Adrenal gland (tissue), 12 donors: ENCODE results near the gene KCNJ1. TPM values are rescaled to one million over a fixed set of nuclear protein-coding genes. Genes with fewer than 3 reads are reported as not detected.

ENCODE experiments used
- DNase-seq, 7 donors: peaks; one replicate each; pipeline ENCODE4 v3.0.0-alpha.2; 2019 to 2020
- H3K27ac ChIP-seq, 5 donors: fragments of 200-600 bp; sonication (generic) in 4 of 5; 1 replicate in 3 of 5; 2 replicates in 2 of 5; pipeline versions ENCODE4 v1.5.1 to v1.8.0; 2016 to 2020; ENCODE audit warnings: mild to moderate bottlenecking in 1 of 5
- H3K27me3 ChIP-seq: fragments of 200-600 bp; 2 replicates; pipeline ENCODE4 v1.8.0; 2021
- H3K36me3 ChIP-seq, 2 donors: fragments of 200-600 bp; replicated peaks in 1 of 2; 1 replicate in 1 of 2; 2 replicates in 1 of 2; pipeline versions ENCODE4 v1.5.1 to v1.8.0; 2018 to 2022
- H3K4me1 ChIP-seq, 2 donors: fragments of 200-600 bp; replicated peaks in 1 of 2; 1 replicate in 1 of 2; 2 replicates in 1 of 2; pipeline versions ENCODE4 v1.5.1 to v1.8.0; 2018 to 2021
- H3K4me3 ChIP-seq, 4 donors: fragments of 200-600 bp; sonication (generic) in 3 of 4; one replicate each; pipeline ENCODE4 v1.5.1; 2016 to 2018
- H3K9me3 ChIP-seq, 3 donors: fragments of 200-600 bp; sonication (generic) in 1 of 3; replicated peaks in 1 of 3; 1 replicate in 2 of 3; 2 replicates in 1 of 3; pipeline versions ENCODE4 v1.5.1 to v1.8.0; 2016 to 2021
- CTCF ChIP-seq, 6 experiments: fragments of 450-650 bp in 4 of 6; fragments of 200-600 bp in 2 of 6; sonication (generic) in 1 of 6; IDR thresholded peaks; 1 replicate in 5 of 6; 2 replicates in 1 of 6; pipeline versions ENCODE4 v1.5.1 to v1.8.0; 2016 to 2021; ENCODE audit warnings: antibody characterized with exemption in 6 of 6, mild to moderate bottlenecking in 2 of 6, moderate library complexity in 1 of 6
- POLR2A ChIP-seq, 2 donors: fragments of 450-650 bp; IDR thresholded peaks; one replicate each; pipeline ENCODE4 v1.6.1; 2017; ENCODE audit warnings: antibody characterized with exemption in 2 of 2, mild to moderate bottlenecking in 2 of 2, moderate library complexity in 1 of 2
- WGBS, 4 donors: extraction: QIAGEN DNeasy Blood & Tissue Kit in 2 of 4; methylation state at CpG; one replicate each; pipeline versions ENCODE4 v1.1.5 to v1.1.7; 2013 to 2017; 5-methylcytosine and 5-hydroxymethylcytosine counted together
- intact Hi-C, 2 donors: fragments of 100-400 bp; cut with DNase I; formaldehyde crosslinking; loops; one replicate each; pipeline versions ENCODE4 v1.14.1 to v1.15.0; 2022 to 2023
- polyA plus RNA-seq, 3 donors: library from polyadenylated mRNA; stranded (reverse); fragments of 200-250 nt in 2 of 3; fragments of 350-450 nt in 1 of 3; fragmentation: Illumina TruSeq in 1 of 3; extraction: RNeasy Lipid Tissue Mini Kit (QIAGEN cat#74804) in 1 of 3; gene quantifications; one replicate each; pipeline ENCODE4 v1.2.3, GENCODE V29; 2013 to 2014
- total RNA-seq, 9 donors: library from RNA; depleted of rRNA in 4 of 9; stranded (reverse); fragments of >200 nt in 4 of 9; fragments of 120-200 nt in 1 of 9; fragmentation: NEBNext Ultra II Directional in 1 of 9; extraction: Animal tissue kit (Norgen Biotek cat#: 25700) in 1 of 9; gene quantifications; one replicate each; pipeline versions ENCODE4 v1.1.0 to v1.2.4, GENCODE V29; 2013 to 2023
- donor health status: healthy with polysubstance abuse.
- donor health status: Bipolar disorder and iron deficiency.
- donor health status: DM: yes; HTN: yes; CAD: no.
- donor health status: DM: no; HTN: no; CAD: no.
- donor health status: DM: no; HTN: no; CAD: no.
- donor health status: DM: yes; HTN: yes; CAD: no.

The KCNJ1 gene
- total and polyA plus RNA-seq, 12 donors, result 0.06 to 0.17 (median 0.16) TPM; not detected in 9

- Histone ChIP-seq H3K4me3 (no peak overlapping the region), H3K9me3 (no peaks in the 10 kb centered on the region), H3K27ac (peak overlapping the region in 1 of 5 donors; percentile 67), H3K27me3 (no peaks in the 10 kb centered on the region), H3K4me1 (peaks cover 3 to 13% of the 10 kb centered on the region in 2 donors), H3K36me3 (no peaks in the 10 kb centered on the region)
- 27 to 40% (median 31%) methylated on average over 16 of the region's 16 CpGs for WGBS, 4 donors
- TF ChIP-seq CTCF (IDR thresholded peaks at IDR 0.05), result no peak
- TF ChIP-seq POLR2A (IDR thresholded peaks at IDR 0.05), result no peak
- DNase-seq, result peak in 5 of 7 donors; percentile 13 to 81 (median 52)
- intact Hi-C loops, result loop anchor here (10.0 kb wide), 2 partner anchors 661 to 801 kb away; no protein-coding TSS in a partner anchor
Observed at GRCh38 chr11:128835741-128836430, 31.2 kb downstream of the KCNJ1 start.

- no peak for TF ChIP-seq POLR2A (IDR thresholded peaks at IDR 0.05)
- no peak for TF ChIP-seq CTCF (IDR thresholded peaks at IDR 0.05)
- WGBS, 4 donors, result 46 to 69% (median 61%) methylated on average over 2 of the region's 2 CpGs
- peaks cover 3 to 18% of the 10 kb centered on the region in 2 donors for H3K4me1 ChIP-seq
- no peak overlapping the region for H3K4me3 ChIP-seq
- H3K27ac ChIP-seq, result no peak overlapping the region
- intact Hi-C loops, result loop anchor here (10.0 kb wide), 2 partner anchors 659 to 799 kb away; no protein-coding TSS in a partner anchor
- no peak for DNase-seq
- no peaks in the 10 kb centered on the region for H3K36me3 ChIP-seq
- no peaks in the 10 kb centered on the region for H3K27me3 ChIP-seq
- no peaks in the 10 kb centered on the region for H3K9me3 ChIP-seq
Observed at GRCh38 chr11:128834157-128834556, 32.9 kb downstream of the KCNJ1 start.

- H3K4me3 ChIP-seq, result no peak overlapping the region
- no peaks in the 10 kb centered on the region for H3K27me3 ChIP-seq
- no peak for DNase-seq
- intact Hi-C loops, result loop anchor here (2.0 to 10.0 kb wide), 3 partner anchors 657 to 797 kb away; no protein-coding TSS in a partner anchor
- no peak for TF ChIP-seq CTCF (IDR thresholded peaks at IDR 0.05)
- no peak for TF ChIP-seq POLR2A (IDR thresholded peaks at IDR 0.05)
- H3K36me3 ChIP-seq, result no peaks in the 10 kb centered on the region
- peaks cover 3 to 18% of the 10 kb centered on the region in 2 donors for H3K4me1 ChIP-seq
- WGBS, 4 donors, result 40 to 69% (median 48%) methylated on average over 3 of the region's 3 CpGs
- no peak overlapping the region for H3K27ac ChIP-seq
- no peaks in the 10 kb centered on the region for H3K9me3 ChIP-seq
Observed at GRCh38 chr11:128832121-128832497, 35.0 kb downstream of the KCNJ1 start.

GRCh38 chr11:128831174-128832120 lies 35.6 kb downstream of the KCNJ1 start:
- Histone ChIP-seq H3K27me3 (no peaks in the 10 kb centered on the region), H3K36me3 (no peaks in the 10 kb centered on the region), H3K9me3 (no peaks in the 10 kb centered on the region), H3K27ac (no peak overlapping the region), H3K4me3 (peak overlapping the region in 1 of 4 donors; percentile 28), H3K4me1 (peaks cover 3 to 18% of the 10 kb centered on the region in 2 donors)
- intact Hi-C loops, result loop anchor here (2.0 to 10.0 kb wide), 3 partner anchors 657 to 797 kb away; no protein-coding TSS in a partner anchor
- DNase-seq, result peak; percentile 64 to 92 (median 80)
- WGBS, 4 donors, result 22 to 28% (median 24%) methylated on average over 14 of the region's 14 CpGs
- TF ChIP-seq CTCF (IDR thresholded peaks at IDR 0.05) (peak; percentile 68 to 95 (median 80)), POLR2A (IDR thresholded peaks at IDR 0.05) (no peak)
